T-helper 17 cell (primary cell): ENCODE measurements around the gene ZFPM1. TPM values are rescaled to one million over a fixed set of nuclear protein-coding genes. Genes with fewer than 3 reads are reported as not detected.
"Not testable (repeated sequence)": the region's sequence is repeated elsewhere in the genome, so short reads cannot be mapped to it uniquely, and the experiment has no call there.

Experiments
- ATAC-seq: fragments of 150-1000 bp; cut with Tn5 transposase; 2 replicates; pipeline ENCODE4 v1.10.0; 2021; ENCODE audit warnings: mild to moderate bottlenecking, moderate library complexity
- DNase-seq, 3 donors: peaks; one replicate each; pipeline versions ENCODE4 v3.0.0 to v3.0.0-alpha.2; 2020 to 2021
- H3K9me3 ChIP-seq: one replicate; pipeline ENCODE4 v1.7.0; 2013; ENCODE audit warnings: low read length, mild to moderate bottlenecking; ENCODE audit not compliant: control insufficient read depth, poor library complexity, severe bottlenecking
- H3K27ac Mint-ChIP-seq: one replicate; pipeline ENCODE4 v1.8.0; 2022; ENCODE audit warnings: mild to moderate bottlenecking, moderate library complexity, mixed read lengths
- H3K27me3 Mint-ChIP-seq: one replicate; pipeline ENCODE4 v1.8.0; 2022; ENCODE audit warnings: mixed read lengths
- H3K36me3 Mint-ChIP-seq: one replicate; pipeline ENCODE4 v1.8.0; 2022; ENCODE audit warnings: low read depth, mixed read lengths
- H3K4me1 Mint-ChIP-seq: one replicate; pipeline ENCODE4 v1.8.0; 2022; ENCODE audit warnings: mild to moderate bottlenecking, mixed read lengths
- H3K4me3 Mint-ChIP-seq: one replicate; pipeline ENCODE4 v1.8.0; 2022; ENCODE audit warnings: mild to moderate bottlenecking, moderate library complexity, mixed read lengths
- total RNA-seq, 4 donors: library from RNA in 2 of 4; stranded (reverse) in 2 of 4; gene quantifications; one replicate each; pipeline ENCODE4 v1.2.3 and lab custom pipeline; 2022 to 2026

The ZFPM1 gene
- total RNA-seq, 2 donors from 2014 or later: 24.6 to 29.4 TPM

GRCh38 chr16:88482630-88483391 lies 29.7 kb downstream of the ZFPM1 start:
- no peak for DNase-seq
- Mint-ChIP-seq H3K4me3 (no peak overlapping the region), H3K27ac (no peak overlapping the region), H3K36me3 (no peaks in the 10 kb centered on the region), H3K27me3 (no peaks in the 10 kb centered on the region), H3K4me1 (peaks cover 29% of the 10 kb centered on the region)
- no peaks in the 10 kb centered on the region for H3K9me3 ChIP-seq
- no peak for ATAC-seq

- Mint-ChIP-seq H3K27ac (no peak overlapping the region), H3K4me3 (peak overlapping the region; percentile 36), H3K27me3 (no peaks in the 10 kb centered on the region), H3K36me3 (no peaks in the 10 kb centered on the region), H3K4me1 (peaks cover 25% of the 10 kb centered on the region)
- ATAC-seq: no peak
- H3K9me3 ChIP-seq: no peaks in the 10 kb centered on the region
- DNase-seq: no peak
Measured at GRCh38 chr16:88483392-88483641, 30.2 kb downstream of the ZFPM1 start.

GRCh38 chr16:88484505-88485365 lies 31.7 kb downstream of the ZFPM1 start:
- DNase-seq (no peak), ATAC-seq (no peak)
- Mint-ChIP-seq H3K27me3 (no peaks in the 10 kb centered on the region), H3K36me3 (no peaks in the 10 kb centered on the region), H3K4me1 (peaks cover 17% of the 10 kb centered on the region), H3K27ac (peak overlapping the region; percentile 77), H3K4me3 (no peak overlapping the region)
- no peaks in the 10 kb centered on the region for H3K9me3 ChIP-seq

- not testable (repeated sequence) for H3K27ac Mint-ChIP-seq, H3K4me3 Mint-ChIP-seq, DNase-seq, H3K9me3 ChIP-seq, ATAC-seq, H3K36me3 Mint-ChIP-seq, H3K27me3 Mint-ChIP-seq
- peaks cover 12% of the 10 kb centered on the region for H3K4me1 Mint-ChIP-seq
Measured at GRCh38 chr16:88485366-88485741, 32.3 kb downstream of the ZFPM1 start.

GRCh38 chr16:88486398-88487123 lies 33.5 kb downstream of the ZFPM1 start:
- Mint-ChIP-seq H3K27me3 (no peaks in the 10 kb centered on the region), H3K4me3 (no peak overlapping the region), H3K4me1 (peaks cover 10% of the 10 kb centered on the region), H3K36me3 (no peaks in the 10 kb centered on the region), H3K27ac (no peak overlapping the region)
- no peaks in the 10 kb centered on the region for H3K9me3 ChIP-seq
- no peak for DNase-seq
- ATAC-seq: peak; percentile 6

- no peak for DNase-seq
- ATAC-seq: no peak
- Mint-ChIP-seq H3K4me1 (peaks cover 9% of the 10 kb centered on the region), H3K36me3 (no peaks in the 10 kb centered on the region), H3K4me3 (no peak overlapping the region), H3K27me3 (no peaks in the 10 kb centered on the region), H3K27ac (no peak overlapping the region)
- H3K9me3 ChIP-seq: no peaks in the 10 kb centered on the region
Measured at GRCh38 chr16:88487124-88487432, 34.0 kb downstream of the ZFPM1 start.

- ATAC-seq: no peak
Measured at GRCh38 chr16:88487920-88488851, 35.1 kb downstream of the ZFPM1 start.

GRCh38 chr16:88489163-88489741 lies 36.2 kb downstream of the ZFPM1 start:
- no peak overlapping the region for H3K27ac Mint-ChIP-seq
- H3K4me3 Mint-ChIP-seq: no peak overlapping the region
- H3K4me1 Mint-ChIP-seq: peaks cover 6% of the 10 kb centered on the region
- ATAC-seq (no peak), DNase-seq (no peak)
- no peaks in the 10 kb centered on the region for H3K9me3 ChIP-seq
- no peaks in the 10 kb centered on the region for H3K27me3 Mint-ChIP-seq
- H3K36me3 Mint-ChIP-seq: no peaks in the 10 kb centered on the region

More at GRCh38 chr16:88487920-88488851, 35.1 kb downstream of the ZFPM1 start:
- Mint-ChIP-seq H3K27ac (no peak overlapping the region), H3K4me1 (peaks cover 10% of the 10 kb centered on the region), H3K4me3 (peak overlapping the region; percentile 62), H3K36me3 (no peaks in the 10 kb centered on the region), H3K27me3 (no peaks in the 10 kb centered on the region)
- DNase-seq: no peak
- no peaks in the 10 kb centered on the region for H3K9me3 ChIP-seq

- Mint-ChIP-seq H3K27me3 (no peaks in the 10 kb centered on the region), H3K27ac (no peak overlapping the region), H3K36me3 (no peaks in the 10 kb centered on the region), H3K4me3 (no peak overlapping the region), H3K4me1 (peaks cover 3% of the 10 kb centered on the region)
- no peaks in the 10 kb centered on the region for H3K9me3 ChIP-seq
- no peak for ATAC-seq
- no peak for DNase-seq
Measured at GRCh38 chr16:88491001-88491559, 38.0 kb downstream of the ZFPM1 start.

GRCh38 chr16:88491560-88492310 lies 38.7 kb downstream of the ZFPM1 start:
- no peaks in the 10 kb centered on the region for H3K9me3 ChIP-seq
- DNase-seq: no peak
- no peak overlapping the region for H3K4me3 Mint-ChIP-seq
- no peaks in the 10 kb centered on the region for H3K27me3 Mint-ChIP-seq
- H3K4me1 Mint-ChIP-seq: peaks cover 3% of the 10 kb centered on the region
- H3K36me3 Mint-ChIP-seq: no peaks in the 10 kb centered on the region
- no peak overlapping the region for H3K27ac Mint-ChIP-seq
- ATAC-seq: no peak

- Mint-ChIP-seq H3K27ac (no peak overlapping the region), H3K4me3 (no peak overlapping the region), H3K36me3 (no peaks in the 10 kb centered on the region), H3K27me3 (no peaks in the 10 kb centered on the region), H3K4me1 (peaks cover 3% of the 10 kb centered on the region)
- ATAC-seq (no peak), DNase-seq (no peak)
- H3K9me3 ChIP-seq: no peaks in the 10 kb centered on the region
Measured at GRCh38 chr16:88493879-88494278, 40.8 kb downstream of the ZFPM1 start.
